Mucosa of stomach (tissue), 1 donor: ENCODE data around the gene ARMC5.

Experiments used
- H3K27me3 ChIP-seq: one replicate; pipeline ENCODE4 v1.7.0; 2013; ENCODE audit warnings: mild to moderate bottlenecking, low read length; ENCODE audit not compliant: control insufficient read depth, insufficient read depth
- H3K36me3 ChIP-seq: one replicate; pipeline ENCODE4 v1.7.0; 2013; ENCODE audit warnings: low read length; ENCODE audit not compliant: control insufficient read depth, insufficient read depth
- H3K4me1 ChIP-seq: one replicate; pipeline ENCODE4 v1.7.0; 2013; ENCODE audit warnings: mild to moderate bottlenecking, low read length; ENCODE audit not compliant: control insufficient read depth, insufficient read depth
- H3K4me3 ChIP-seq: one replicate; pipeline ENCODE4 v1.7.0; 2013; ENCODE audit warnings: low read length
- H3K9ac ChIP-seq: one replicate; pipeline ENCODE4 v1.7.0; 2013; ENCODE audit warnings: mild to moderate bottlenecking, low read length, moderate library complexity
- H3K9me3 ChIP-seq: one replicate; pipeline ENCODE4 v1.7.0; 2013; ENCODE audit warnings: mild to moderate bottlenecking, low read length, moderate library complexity; ENCODE audit not compliant: control insufficient read depth
- donor health status: Pancreatic carcinoma.

ARMC5 gene

DNA sequence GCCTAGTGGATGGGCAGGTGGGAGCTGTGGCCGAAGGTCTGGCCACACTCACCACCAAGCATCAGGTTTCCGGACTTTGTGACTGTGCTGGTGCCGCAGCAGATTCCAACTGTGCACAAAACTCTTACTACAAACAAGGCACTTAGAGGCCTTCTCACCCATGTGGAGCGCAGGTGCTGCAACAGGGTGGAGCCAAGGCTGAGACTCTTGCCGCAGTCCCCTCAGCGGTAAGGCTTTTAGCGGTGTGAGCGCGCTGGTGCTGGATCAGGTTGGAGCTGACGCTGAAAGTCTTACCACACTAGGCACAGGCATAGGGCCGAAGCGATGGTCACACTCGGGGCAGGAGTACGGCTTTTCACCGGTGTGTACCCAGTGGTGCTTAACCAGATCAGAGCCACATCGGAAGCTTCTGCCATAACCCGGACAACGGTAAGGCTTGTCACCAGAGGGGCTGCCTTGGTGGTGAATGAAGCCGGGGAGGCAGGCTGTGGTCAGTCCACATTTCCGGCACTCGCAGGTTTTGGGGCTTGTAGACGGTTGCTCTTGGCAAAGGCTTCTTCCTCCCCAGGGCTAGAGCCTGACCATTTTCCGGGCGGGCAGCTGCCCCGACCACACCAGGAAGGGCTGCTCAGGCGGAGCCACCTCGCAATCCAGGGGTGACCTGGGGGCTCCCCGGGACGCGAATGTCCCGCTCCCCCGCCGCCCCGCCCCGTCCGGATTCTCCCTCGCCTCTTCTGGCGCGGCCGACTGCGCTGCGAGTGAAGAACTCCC lies 1.0 kb upstream of the ARMC5 start:
- H3K36me3 ChIP-seq = no peaks in the 10 kb centered on the region
- H3K9me3 ChIP-seq = no peaks in the 10 kb centered on the region
- peak overlapping the region; percentile 89 for H3K9ac ChIP-seq
- H3K27me3 ChIP-seq = no peaks in the 10 kb centered on the region
- peak overlapping the region; percentile 81 for H3K4me3 ChIP-seq
- peaks cover 24% of the 10 kb centered on the region for H3K4me1 ChIP-seq

DNA sequence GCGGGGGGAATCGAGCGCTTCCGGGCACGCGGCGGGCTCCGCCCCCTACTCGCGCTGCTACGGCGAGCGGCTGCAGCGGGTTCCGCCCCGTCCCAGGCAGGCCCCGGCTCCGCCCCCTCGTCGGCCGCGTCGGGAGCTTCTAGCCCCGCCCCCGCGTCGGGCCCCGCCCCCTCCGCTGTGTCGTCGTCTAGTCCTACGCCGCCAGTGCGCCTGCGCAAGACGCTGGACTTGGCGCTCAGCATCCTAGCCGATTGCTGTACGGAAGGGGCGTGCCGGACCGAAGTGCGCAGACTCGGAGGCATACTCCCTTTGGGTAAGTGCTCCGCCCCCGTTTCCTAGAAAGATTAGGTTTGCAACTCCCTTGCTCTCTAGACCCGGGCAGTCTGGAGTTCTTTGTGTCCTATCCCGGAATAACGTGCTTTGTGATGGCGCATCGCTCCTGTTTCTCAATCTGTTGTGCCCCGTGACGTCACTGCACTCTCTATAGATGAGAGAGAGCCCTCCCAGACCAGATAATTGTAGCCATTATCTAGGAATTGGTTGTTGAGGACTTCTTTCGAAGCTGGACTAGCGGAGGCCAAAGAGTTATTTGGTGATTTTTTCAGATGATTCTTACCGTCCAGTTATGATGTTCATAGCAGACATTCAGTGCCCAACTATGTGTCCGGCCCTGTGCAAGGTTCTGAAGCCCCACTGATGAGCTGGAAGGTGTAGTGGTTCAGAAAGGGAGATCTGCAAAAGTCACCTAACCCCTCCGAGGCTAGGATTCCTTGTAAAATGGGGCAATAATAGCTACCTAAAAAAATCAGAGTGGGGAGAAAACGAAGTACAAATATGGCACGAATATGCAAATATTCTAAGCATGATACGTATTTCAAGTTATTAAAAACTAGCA lies 633 bp downstream of the ARMC5 start:
- Histone ChIP-seq H3K4me1 (peaks cover 24% of the 10 kb centered on the region), H3K36me3 (no peaks in the 10 kb centered on the region), H3K9ac (peak overlapping the region; percentile 89), H3K9me3 (no peaks in the 10 kb centered on the region), H3K4me3 (peak overlapping the region; percentile 81), H3K27me3 (no peaks in the 10 kb centered on the region)

DNA sequence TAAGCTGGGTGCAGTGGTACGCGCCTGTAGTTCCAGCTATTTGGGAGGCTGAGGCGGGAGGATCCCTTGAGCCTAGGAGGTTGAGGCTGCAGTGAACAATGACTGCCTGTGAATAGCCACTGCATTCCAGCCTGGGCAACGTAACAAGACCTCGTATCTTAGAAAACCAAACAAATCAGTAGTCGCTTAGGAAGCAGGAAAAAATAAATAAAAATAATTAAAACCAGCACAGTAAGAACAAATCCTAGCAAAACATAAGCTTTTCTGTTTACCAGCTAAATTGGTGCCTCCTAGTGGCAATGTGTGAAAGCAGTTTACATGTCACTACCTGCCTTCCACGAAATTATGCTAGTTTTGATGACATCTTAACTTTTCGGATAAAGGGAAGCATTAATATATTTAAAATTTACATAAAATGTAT lies 1.3 kb downstream of the ARMC5 start:
- Histone ChIP-seq H3K9me3 (no peaks in the 10 kb centered on the region), H3K36me3 (no peaks in the 10 kb centered on the region), H3K9ac (peak overlapping the region; percentile 35), H3K4me1 (peaks cover 24% of the 10 kb centered on the region), H3K27me3 (no peaks in the 10 kb centered on the region), H3K4me3 (peak overlapping the region; percentile 28)

DNA sequence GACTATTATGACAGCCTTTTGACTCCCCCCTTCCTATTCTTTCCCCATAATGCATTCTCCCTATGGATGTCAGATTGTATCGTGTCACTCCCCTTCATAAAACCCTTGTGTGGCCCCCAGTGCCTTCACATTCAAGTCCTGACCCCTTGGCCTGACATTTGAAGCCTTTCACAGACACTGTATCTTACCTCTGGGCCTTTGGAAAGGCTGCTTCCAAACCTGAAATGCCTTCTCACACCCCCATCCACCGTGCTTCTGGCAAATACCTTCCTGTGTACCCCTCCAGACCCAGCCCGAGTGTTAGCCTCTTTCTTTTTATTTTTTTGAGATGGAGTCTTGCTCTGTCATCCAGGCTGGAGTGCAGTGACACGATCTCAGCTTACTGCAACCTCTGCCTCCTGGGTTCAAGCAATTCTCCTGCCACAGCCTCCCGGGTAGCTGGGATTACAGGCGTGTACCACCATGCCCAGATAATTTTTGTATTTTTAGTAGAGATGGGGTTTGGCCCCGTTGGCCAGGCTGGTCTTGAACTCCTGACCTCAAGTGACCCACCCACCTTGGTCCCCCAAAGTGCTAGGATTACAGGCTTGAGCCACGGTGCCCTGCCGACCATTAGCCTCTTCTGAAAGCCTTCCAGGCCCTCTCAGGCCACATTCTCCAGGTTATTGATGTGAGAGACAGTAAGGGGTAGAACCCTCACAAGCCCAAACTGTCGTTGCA lies 2.1 kb downstream of the ARMC5 start:
- no peaks in the 10 kb centered on the region for H3K9me3 ChIP-seq
- H3K4me1 ChIP-seq = peaks cover 24% of the 10 kb centered on the region
- no peaks in the 10 kb centered on the region for H3K27me3 ChIP-seq
- no peak overlapping the region for H3K4me3 ChIP-seq
- no peak overlapping the region for H3K9ac ChIP-seq
- no peaks in the 10 kb centered on the region for H3K36me3 ChIP-seq

DNA sequence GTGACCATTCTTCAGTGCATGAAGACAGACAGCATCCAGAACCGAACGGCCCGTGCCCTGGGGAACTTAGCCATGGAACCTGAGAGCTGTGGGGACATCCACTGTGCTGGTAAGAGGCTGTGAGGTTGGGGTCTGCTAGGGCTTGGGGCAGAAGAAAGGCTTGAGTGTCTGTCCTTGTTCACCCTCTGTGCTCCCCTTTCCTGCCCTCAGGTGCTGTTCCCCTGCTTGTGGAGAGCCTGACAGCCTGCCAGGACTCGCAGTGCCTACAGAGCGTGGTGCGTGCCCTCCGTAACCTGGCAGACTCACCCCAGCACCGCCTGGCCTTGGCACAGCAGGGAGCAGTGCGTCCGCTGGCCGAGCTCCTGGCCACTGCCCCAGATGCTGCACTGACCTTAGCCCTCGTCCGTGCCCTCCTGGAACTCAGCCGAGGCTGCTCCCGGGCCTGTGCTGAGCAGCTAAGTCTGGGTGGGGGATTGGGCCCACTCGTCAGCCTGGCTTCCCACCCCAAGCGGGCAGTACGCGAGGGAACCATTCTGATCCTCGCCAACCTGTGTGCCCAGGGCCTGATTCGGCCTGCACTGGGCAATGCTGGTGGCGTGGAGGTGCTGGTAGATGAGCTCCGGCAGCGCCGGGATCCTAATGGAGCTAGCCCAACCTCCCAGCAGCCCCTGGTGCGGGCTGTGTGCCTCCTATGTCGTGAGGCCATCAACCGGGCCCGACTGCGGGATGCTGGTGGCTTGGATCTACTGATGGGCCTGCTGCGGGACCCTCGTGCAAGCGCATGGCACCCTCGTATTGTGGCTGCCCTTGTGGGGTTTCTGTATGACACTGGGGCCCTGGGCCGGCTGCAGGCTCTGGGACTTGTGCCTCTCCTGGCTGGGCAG lies 2.9 kb downstream of the ARMC5 start:
- Histone ChIP-seq H3K4me1 (peaks cover 16% of the 10 kb centered on the region), H3K36me3 (no peaks in the 10 kb centered on the region), H3K27me3 (no peaks in the 10 kb centered on the region), H3K4me3 (no peak overlapping the region), H3K9me3 (no peaks in the 10 kb centered on the region), H3K9ac (no peak overlapping the region)

DNA sequence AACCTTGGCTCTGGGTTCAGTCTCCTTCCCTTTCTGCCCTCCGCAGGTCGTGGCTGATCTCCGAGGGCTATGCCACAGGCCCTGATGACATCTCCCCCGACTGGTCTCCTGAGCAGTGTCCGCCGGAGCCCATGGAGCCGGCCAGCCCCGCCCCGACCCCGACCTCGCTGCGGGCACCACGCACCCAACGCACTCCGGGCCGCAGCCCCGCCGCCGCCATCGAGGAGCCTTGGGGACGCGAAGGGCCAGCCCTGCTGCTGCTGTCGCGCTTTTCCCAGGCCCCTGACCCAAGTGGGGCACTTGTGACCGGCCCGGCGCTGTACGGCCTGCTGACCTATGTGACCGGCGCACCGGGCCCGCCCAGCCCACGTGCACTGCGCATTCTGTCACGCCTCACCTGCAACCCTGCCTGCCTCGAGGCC lies 5.1 kb downstream of the ARMC5 start:
- Histone ChIP-seq H3K27me3 (no peaks in the 10 kb centered on the region), H3K4me1 (peaks cover 7% of the 10 kb centered on the region), H3K4me3 (no peak overlapping the region), H3K9me3 (no peaks in the 10 kb centered on the region), H3K36me3 (no peaks in the 10 kb centered on the region), H3K9ac (no peak overlapping the region)

DNA sequence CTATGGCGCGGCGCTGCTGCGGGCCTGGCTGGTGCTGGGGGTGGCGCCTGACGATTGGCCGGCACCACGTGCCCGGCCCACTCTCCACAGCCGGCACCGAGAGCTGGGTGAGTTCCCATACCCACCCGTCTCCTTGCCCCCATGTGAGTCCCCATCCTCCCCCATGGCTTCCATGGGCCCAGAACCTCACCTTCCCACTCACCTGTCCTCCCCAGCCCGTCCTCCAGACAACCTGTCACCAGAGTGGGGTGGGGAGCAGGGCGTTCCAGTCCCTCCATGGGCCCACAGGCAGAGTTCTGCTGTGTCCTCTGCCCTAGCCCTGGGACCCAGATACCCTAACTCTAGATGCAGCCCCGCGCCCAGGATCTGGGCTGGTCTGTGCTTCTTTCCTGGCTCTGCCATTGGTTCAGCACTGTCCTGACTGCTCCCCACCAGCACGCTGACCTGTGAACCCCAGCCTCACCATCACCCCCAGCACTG lies 5.5 kb downstream of the ARMC5 start:
- no peak overlapping the region for H3K9ac ChIP-seq
- H3K9me3 ChIP-seq = no peaks in the 10 kb centered on the region
- no peaks in the 10 kb centered on the region for H3K36me3 ChIP-seq

DNA sequence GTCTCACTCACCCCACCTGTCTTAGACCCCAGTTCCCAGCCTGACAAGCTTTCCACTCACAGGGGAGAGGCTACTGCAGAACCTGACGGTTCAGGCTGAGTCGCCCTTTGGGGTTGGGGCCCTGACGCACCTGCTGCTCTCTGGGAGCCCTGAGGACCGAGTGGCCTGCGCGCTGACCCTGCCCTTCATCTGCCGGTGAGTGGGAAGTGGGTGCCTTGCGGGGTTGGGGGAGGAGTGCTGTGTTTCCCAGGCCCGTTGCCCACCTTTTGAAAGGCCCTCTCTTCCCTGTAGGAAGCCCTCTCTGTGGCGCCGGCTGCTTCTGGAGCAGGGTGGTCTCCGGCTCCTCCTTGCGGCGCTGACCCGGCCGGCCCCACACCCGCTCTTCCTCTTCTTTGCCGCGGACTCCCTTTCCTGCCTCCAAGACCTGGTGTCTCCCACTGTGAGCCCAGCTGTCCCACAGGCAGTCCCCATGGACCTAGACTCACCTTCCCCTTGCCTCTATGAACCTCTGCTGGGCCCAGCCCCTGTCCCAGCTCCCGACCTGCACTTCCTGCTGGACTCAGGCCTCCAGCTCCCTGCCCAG lies 6.6 kb downstream of the ARMC5 start:
- Histone ChIP-seq H3K4me1 (no peaks in the 10 kb centered on the region), H3K27me3 (no peaks in the 10 kb centered on the region), H3K9me3 (no peaks in the 10 kb centered on the region), H3K36me3 (no peaks in the 10 kb centered on the region), H3K9ac (no peak overlapping the region), H3K4me3 (no peak overlapping the region)

More for the DNA sequence above, 5.5 kb downstream of the ARMC5 start:
- peaks cover 7% of the 10 kb centered on the region for H3K4me1 ChIP-seq
- no peak overlapping the region for H3K4me3 ChIP-seq
- no peaks in the 10 kb centered on the region for H3K27me3 ChIP-seq

DNA sequence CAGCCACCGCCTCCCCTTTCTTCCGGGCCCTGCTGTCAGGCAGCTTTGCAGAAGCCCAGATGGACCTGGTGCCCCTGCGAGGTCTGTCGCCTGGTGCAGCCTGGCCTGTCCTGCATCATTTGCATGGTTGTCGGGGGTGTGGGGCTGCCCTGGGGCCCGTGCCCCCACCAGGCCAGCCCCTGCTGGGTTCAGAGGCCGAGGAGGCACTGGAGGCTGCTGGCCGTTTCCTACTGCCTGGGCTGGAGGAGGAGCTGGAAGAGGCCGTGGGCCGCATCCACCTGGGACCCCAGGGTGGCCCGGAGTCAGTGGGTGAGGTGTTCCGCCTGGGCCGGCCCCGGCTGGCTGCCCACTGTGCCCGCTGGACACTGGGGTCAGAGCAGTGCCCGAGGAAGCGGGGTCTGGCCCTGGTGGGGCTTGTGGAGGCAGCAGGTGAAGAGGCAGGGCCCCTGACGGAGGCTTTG lies 7.1 kb downstream of the ARMC5 start:
- Histone ChIP-seq H3K4me1 (peaks cover 4% of the 10 kb centered on the region), H3K27me3 (no peaks in the 10 kb centered on the region), H3K4me3 (no peak overlapping the region), H3K9me3 (no peaks in the 10 kb centered on the region), H3K9ac (no peak overlapping the region), H3K36me3 (no peaks in the 10 kb centered on the region)

DNA sequence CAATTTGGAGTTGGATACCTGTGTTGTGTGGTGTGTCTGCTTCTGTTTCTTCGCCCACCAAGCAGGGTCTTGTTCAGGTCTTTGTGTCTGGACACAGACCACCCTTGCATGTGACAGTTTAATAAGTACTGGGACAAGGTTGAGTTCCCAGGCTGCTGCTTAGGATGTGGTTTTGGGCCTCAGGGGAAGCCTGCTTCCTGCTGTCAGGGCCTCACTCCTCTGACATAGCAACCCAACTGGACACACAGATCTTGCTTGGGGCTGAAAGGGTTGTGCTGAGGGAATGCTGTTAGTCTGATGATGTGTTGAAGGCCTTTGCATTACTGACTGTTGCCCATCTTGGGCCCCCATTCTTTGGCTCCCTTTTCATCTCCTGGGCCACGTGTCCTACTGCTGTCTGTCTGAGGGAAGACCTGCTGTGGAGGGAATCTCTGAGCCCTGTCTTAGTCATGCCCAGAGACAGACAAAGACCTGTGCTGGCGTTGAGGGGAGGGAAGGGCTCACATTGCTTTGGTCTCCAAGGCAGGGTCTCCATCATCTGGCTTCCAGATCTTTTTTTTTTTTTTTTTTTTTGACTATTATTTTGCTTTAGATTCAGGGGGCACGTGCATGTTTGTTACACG lies 8.0 kb downstream of the ARMC5 start:
- Histone ChIP-seq H3K9me3 (no peaks in the 10 kb centered on the region), H3K4me1 (peaks cover 8% of the 10 kb centered on the region), H3K36me3 (no peaks in the 10 kb centered on the region), H3K4me3 (no peak overlapping the region), H3K27me3 (no peaks in the 10 kb centered on the region), H3K9ac (no peak overlapping the region)
